Large intestine (tissue), 3 donors: ENCODE results near the gene BPTF. TPM values are rescaled to one million over a fixed set of nuclear protein-coding genes. Genes with fewer than 3 reads are reported as not detected.
"Not testable (repeated sequence)": the region's sequence is repeated elsewhere in the genome, so short reads cannot be mapped to it uniquely, and the experiment has no call there.

ENCODE experiments used
- DNase-seq, 2 donors: peaks; one replicate each; pipeline versions ENCODE4 v3.0.0 to v3.0.0-alpha.2; 2013
- H3K27ac ChIP-seq: one replicate; pipeline ENCODE4 v1.5.1; 2013; ENCODE audit warnings: low read length
- H3K27me3 ChIP-seq: 2 replicates; pipeline ENCODE4 v1.6.1; 2013; ENCODE audit warnings: low read length; ENCODE audit not compliant: control insufficient read depth, insufficient read depth
- H3K36me3 ChIP-seq: 2 replicates; pipeline ENCODE4 v1.6.1; 2013; ENCODE audit warnings: low read length; ENCODE audit not compliant: control insufficient read depth, insufficient read depth
- H3K4me1 ChIP-seq: one replicate; pipeline ENCODE4 v1.6.1; 2013; ENCODE audit warnings: low read length; ENCODE audit not compliant: control insufficient read depth, insufficient read depth
- H3K4me3 ChIP-seq: one replicate; pipeline ENCODE4 v1.5.1; 2013; ENCODE audit warnings: low read length
- H3K9me3 ChIP-seq: one replicate; pipeline ENCODE4 v1.6.1; 2013; ENCODE audit warnings: mild to moderate bottlenecking, low read depth, low read length, moderate library complexity; ENCODE audit not compliant: control insufficient read depth
- WGBS: methylation state at CpG from one replicate; pipeline ENCODE4 v1.1.5; 2013; ENCODE audit warnings: low lambda C conversion rate; ENCODE audit not compliant: insufficient coverage; 5-methylcytosine and 5-hydroxymethylcytosine counted together
- polyA plus RNA-seq: library from polyadenylated mRNA; unstranded; fragments of 120-200 nt; gene quantifications from one replicate; pipeline ENCODE4 v1.2.1, GENCODE V29; 2013

Gene BPTF
- polyA plus RNA-seq, 1 donor: 62.2 TPM

DNA sequence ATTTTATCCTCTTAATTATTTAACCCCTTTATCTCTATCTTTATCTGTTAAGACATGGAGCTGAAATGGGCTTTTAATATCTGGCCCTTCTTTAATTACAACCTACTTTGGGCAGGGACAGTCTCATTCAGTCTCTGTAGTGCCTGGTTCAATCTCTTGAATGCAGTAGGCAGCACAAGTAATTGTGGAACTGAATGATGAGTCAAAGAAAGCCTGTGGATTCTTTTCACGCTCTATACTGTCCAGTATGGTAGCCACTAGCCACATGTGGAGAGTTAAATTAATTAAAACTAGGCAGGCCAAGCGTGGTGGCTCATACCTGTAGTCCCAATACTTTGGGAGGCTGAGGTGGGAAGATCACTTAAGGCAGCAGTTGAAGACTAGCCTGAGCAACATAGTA is 9.3 kb downstream of the BPTF start:
- H3K4me1 ChIP-seq: peaks cover 6% of the 10 kb centered on the region
- peaks cover 4% of the 10 kb centered on the region for H3K36me3 ChIP-seq
- H3K27me3 ChIP-seq: no peaks in the 10 kb centered on the region
- no peak for DNase-seq
- no peaks in the 10 kb centered on the region for H3K9me3 ChIP-seq
- WGBS: no CpG with 5 or more reads among the region's 2 CpGs
- no peak overlapping the region for H3K4me3 ChIP-seq
- no peak overlapping the region for H3K27ac ChIP-seq

DNA sequence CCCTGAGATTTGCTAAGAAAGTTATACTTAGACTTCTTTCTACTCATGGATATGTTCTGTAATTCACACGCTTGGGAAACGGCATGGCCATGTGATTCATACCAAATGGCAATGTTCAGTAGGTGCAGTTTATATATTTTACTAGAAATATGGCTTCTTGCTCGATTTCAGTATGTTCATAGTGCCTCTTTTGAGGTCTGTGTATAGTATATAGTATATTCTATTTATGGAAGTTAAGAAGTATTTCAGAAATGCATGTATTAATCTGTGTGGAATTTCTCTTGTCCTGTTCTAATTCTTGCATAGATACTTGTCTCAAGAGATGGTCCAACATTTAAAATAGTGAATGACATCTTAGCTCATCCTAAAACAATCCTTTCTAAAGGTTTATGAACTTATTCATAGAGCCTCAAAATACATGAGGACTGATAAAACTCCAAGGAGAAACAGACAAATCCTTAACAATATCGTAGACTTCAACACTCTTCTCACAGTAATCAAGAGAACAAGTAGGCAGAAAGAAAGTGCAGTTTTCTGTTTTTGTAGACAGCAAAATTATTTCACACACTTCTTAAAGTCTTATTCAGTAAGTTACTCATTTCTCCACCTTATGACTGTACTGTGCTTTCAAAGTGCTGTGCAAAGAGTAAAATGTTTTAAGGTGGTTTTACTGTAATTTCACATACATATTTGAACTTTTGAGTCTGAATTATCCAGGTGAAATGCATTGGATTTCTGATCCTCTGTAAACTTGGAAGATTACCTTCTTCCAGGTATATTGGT is 11.1 kb downstream of the BPTF start:
- H3K36me3 ChIP-seq: peaks cover 4% of the 10 kb centered on the region
- no peak overlapping the region for H3K27ac ChIP-seq
- DNase-seq: no peak
- H3K4me1 ChIP-seq: no peaks in the 10 kb centered on the region
- no peaks in the 10 kb centered on the region for H3K27me3 ChIP-seq
- WGBS: no CpG with 5 or more reads among the region's 4 CpGs
- H3K4me3 ChIP-seq: no peak overlapping the region
- no peaks in the 10 kb centered on the region for H3K9me3 ChIP-seq

DNA sequence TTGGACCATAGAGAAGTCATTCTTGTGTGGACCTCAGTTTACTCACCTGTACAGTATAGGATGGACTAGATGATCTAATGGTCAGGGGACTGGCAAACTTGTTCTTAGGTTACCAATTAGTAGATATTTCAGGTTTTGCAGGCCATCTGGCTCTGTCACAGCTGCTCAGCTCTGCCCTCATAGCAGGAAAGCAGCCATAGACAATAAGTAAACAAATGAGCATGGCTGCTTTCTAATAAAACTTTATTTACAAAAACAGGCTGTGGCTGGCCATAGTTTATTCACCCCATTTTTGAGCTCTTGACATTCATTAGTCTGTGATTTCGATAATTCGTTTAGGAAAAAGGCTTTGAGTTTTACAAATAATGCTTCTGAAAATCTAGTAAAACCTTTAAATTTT is 12.7 kb downstream of the BPTF start:
- DNase-seq: no peak
- Histone ChIP-seq H3K36me3 (peaks cover 4% of the 10 kb centered on the region), H3K4me3 (no peak overlapping the region), H3K27ac (no peak overlapping the region), H3K27me3 (no peaks in the 10 kb centered on the region), H3K9me3 (no peaks in the 10 kb centered on the region), H3K4me1 (no peaks in the 10 kb centered on the region)
- 94% methylated on average over 2 of the region's 2 CpGs for WGBS

DNA sequence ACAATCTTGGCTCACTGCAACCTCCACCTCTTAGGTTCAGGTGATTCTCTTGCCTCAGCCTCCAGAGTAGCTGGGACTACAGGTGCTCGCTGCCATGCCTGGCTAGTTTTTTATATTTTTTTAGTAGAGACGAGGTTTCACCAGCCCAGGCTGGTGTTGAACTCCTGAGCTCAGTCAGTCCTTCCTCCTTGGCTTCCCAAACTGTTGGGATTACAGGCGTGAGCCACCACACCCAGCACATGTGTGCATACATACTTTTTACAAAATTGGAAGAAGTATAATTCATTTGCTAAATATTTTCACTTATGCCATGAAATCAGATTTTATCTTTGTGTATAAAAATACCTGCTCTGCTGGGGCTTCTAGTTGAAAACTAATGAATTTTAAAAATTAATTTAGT is 13.2 kb downstream of the BPTF start:
- Histone ChIP-seq H3K4me1 (no peaks in the 10 kb centered on the region), H3K9me3 (no peaks in the 10 kb centered on the region), H3K27ac (no peak overlapping the region), H3K27me3 (no peaks in the 10 kb centered on the region), H3K36me3 (peaks cover 4% of the 10 kb centered on the region), H3K4me3 (no peak overlapping the region)
- no peak for DNase-seq
- WGBS: no CpG with 5 or more reads among the region's 3 CpGs

DNA sequence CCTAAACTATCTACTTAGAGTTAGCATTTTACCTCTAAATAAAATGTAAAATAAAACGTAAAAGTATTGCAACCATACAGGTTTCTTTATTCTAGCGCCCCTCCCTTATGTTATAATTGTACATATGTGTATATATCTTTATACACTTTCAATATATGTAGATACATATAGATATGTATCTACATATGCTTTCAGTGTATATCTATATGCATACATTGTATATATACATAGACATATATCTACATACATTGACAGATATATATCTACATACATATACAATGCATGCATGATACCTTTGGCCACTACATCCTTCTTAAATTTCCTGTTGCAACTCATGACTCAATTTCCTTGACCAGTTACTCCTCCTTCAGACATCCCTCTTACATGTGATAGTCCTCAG is 16.7 kb downstream of the BPTF start:
- 100% methylated on average over 1 of the region's 2 CpGs for WGBS
- Histone ChIP-seq H3K36me3 (peaks cover 2% of the 10 kb centered on the region), H3K4me1 (no peaks in the 10 kb centered on the region), H3K27ac (no peak overlapping the region), H3K4me3 (no peak overlapping the region), H3K9me3 (no peaks in the 10 kb centered on the region), H3K27me3 (no peaks in the 10 kb centered on the region)
- no peak for DNase-seq

DNA sequence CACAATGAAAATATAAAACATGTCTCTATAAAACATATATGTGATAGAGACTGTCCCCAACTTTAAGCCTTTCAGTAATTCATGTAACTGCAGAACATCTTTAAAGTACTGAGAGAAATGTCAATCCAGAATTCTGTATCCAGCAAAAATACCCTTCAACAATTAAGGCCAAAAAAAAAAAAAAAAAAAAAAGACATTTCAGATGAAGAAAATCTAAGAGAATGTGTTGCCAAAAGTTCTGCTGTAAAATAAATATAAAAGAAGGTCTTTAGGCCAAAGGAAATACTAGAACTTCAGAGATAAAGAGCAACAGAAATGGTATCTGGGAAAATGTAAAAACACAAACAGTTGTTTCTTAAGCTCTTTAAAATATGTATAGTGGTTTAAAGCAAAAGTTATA is 17.3 kb downstream of the BPTF start:
- Histone ChIP-seq H3K9me3 (no peaks in the 10 kb centered on the region), H3K27me3 (no peaks in the 10 kb centered on the region), H3K4me3 (no peak overlapping the region), H3K36me3 (peaks cover under 1% of the 10 kb centered on the region), H3K4me1 (no peaks in the 10 kb centered on the region), H3K27ac (no peak overlapping the region)
- DNase-seq: no peak

DNA sequence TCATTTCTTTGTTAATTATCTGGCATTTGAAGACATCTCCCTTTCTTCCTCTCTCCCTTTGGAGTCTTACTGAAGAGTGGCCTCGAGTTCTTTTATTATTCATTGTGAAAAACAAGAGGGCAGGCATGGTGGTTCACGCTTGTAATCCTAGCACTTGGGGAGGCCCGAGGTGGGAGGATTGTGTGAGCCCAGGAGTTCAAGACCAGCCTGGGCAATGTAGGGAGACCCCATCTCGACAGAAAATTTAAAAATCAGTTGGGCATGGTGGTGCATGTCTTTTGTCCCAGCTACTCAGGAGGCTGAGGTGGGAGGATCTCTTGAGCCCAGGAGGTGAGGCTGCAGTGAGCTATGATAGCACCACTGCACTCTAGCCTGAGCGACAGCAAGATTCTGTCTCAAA is 20.1 kb downstream of the BPTF start:
- Histone ChIP-seq H3K4me1 (no peaks in the 10 kb centered on the region), H3K36me3 (no peaks in the 10 kb centered on the region), H3K27me3 (no peaks in the 10 kb centered on the region), H3K4me3 (no peak overlapping the region), H3K9me3 (no peaks in the 10 kb centered on the region), H3K27ac (no peak overlapping the region)
- WGBS: no CpG with 5 or more reads among the region's 5 CpGs
- no peak for DNase-seq

DNA sequence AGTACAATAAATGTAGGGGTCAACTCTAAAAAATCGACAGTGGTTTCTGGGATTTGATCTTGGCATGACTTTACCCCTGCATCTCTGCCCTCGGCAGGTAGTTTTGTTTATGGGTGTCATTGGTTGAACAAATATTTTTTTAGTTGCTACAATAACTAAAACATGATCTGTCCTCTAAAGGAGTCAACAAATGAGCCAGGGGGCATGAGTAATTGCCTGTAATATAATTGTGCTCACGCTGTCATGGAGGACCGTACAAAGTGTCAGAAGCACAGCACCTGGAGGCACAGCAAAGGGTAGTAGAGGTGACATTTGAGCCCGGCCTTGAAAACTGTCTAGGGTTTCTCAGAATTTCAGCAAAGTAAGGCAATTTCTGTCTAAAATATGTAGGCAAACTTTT is 22.9 kb downstream of the BPTF start:
- not testable (repeated sequence) for H3K27me3 ChIP-seq, H3K36me3 ChIP-seq, H3K9me3 ChIP-seq, H3K4me3 ChIP-seq, H3K27ac ChIP-seq, DNase-seq, H3K4me1 ChIP-seq
- WGBS: 50% methylated on average over 1 of the region's 5 CpGs

DNA sequence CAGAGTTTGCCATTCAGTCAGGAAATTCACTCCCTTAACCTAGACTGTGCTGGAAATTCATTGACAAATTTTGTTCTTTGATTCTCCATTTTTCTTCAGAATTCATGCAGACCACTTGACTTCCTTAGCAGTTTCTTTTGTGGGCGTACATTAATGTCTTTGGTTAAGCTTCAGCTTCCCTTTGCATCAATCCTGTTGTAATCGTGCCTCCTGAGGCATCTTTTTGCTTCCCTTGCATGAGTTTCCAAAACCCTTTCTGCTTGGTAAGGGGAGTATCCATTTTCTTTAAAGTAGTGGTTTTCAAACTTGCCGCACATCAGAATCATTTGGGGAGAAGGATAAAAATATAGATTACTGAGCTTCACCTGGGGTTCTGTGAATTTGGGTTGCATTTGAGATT is 23.5 kb downstream of the BPTF start:
- WGBS: no CpG with 5 or more reads among the region's 3 CpGs
- H3K27me3 ChIP-seq, H3K4me3 ChIP-seq, H3K27ac ChIP-seq, H3K9me3 ChIP-seq, H3K4me1 ChIP-seq, H3K36me3 ChIP-seq, DNase-seq: not testable (repeated sequence)

DNA sequence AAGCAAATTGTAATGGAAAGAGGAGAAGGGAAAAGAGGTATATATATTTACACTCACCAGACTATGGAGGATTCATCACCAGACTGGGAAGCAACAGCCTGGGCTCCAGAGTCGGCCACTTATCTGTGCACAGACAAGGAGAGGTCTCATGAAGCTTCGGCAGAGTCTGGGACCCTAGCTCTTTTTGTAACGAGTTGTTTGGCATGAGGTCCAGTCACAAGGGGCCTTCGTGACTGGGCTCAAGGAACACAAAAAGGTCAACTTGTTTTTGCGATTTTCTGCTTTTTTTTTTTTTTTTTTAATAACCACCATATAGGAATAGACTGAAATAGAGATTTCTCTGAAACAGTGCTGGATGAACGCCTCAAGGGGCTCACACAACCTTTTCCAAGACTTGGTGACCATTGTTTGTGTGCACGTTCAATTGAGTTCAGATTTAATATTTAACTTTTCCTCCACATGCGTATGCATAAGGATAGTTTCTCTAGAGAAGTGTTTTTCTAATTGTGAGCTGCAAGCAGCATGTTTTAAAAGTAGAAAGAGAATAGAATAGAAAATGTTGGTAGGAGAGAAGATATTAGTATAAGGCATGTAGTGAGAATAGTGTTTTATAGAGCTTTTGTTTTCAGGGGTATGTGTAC is 25.8 kb downstream of the BPTF start:
- H3K4me3 ChIP-seq: no peak overlapping the region
- H3K9me3 ChIP-seq: no peaks in the 10 kb centered on the region
- H3K36me3 ChIP-seq: peaks cover 16% of the 10 kb centered on the region
- no peak overlapping the region for H3K27ac ChIP-seq
- DNase-seq: no peak
- no peaks in the 10 kb centered on the region for H3K4me1 ChIP-seq
- WGBS: no CpG with 5 or more reads among the region's 8 CpGs
- H3K27me3 ChIP-seq: no peaks in the 10 kb centered on the region

DNA sequence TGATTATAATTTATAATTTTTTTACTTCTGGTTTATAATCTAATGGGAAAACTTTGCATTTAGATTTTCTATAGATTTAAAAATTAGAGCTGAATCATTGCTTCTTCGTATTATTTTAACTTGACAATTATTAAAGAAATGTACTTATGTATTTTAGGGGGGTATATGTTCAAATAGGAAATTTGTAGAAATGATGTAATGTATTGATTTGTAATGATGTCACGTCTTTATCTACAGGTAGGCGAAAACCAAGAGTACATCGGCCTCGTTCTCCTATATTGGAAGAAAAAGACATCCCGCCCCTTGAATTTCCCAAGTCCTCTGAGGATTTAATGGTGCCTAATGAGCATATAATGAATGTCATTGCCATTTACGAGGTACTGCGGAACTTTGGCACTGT is 28.4 kb downstream of the BPTF start:
- Histone ChIP-seq H3K4me3 (no peak overlapping the region), H3K36me3 (peaks cover 18% of the 10 kb centered on the region), H3K27ac (no peak overlapping the region), H3K9me3 (no peaks in the 10 kb centered on the region), H3K4me1 (no peaks in the 10 kb centered on the region), H3K27me3 (no peaks in the 10 kb centered on the region)
- WGBS: 100% methylated on average over 1 of the region's 8 CpGs
- DNase-seq: no peak
